GM21528 (cell line): ENCODE results near the gene PACSIN2.
"Not testable (repeated sequence)": the region's sequence is repeated elsewhere in the genome, so short reads cannot be mapped to it uniquely, and the experiment has no call there.

Experiments used
- ATAC-seq: cut with Tn5 transposase; IDR thresholded peaks from one replicate; pipeline ENCODE4 v1.9.1; 2021; ENCODE audit warnings: mild to moderate bottlenecking, moderate library complexity; ENCODE audit not compliant: unreplicated experiment, low FRiP score

The PACSIN2 gene

DNA sequence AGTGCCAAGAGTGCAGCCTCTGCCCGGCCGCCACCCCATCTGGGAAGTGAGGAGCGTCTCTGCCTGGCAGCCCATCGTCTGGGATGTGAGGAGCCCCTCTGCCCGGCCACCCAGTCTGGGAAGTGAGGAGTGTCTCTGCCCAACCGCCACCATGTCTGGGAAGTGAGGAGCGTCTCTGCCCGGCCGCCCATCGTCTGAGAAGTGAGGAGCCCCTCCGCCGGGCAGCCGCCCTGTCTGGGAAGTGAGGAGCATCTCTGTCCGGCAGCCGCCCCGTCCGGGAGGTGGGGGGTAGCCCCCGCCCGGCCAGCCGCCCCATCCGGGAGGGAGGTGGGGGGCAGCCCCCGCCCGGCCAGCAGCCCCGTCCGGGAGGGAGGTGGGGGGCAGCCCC, 43.5 kb downstream of the PACSIN2 start:
- ATAC-seq = not testable (repeated sequence)

DNA sequence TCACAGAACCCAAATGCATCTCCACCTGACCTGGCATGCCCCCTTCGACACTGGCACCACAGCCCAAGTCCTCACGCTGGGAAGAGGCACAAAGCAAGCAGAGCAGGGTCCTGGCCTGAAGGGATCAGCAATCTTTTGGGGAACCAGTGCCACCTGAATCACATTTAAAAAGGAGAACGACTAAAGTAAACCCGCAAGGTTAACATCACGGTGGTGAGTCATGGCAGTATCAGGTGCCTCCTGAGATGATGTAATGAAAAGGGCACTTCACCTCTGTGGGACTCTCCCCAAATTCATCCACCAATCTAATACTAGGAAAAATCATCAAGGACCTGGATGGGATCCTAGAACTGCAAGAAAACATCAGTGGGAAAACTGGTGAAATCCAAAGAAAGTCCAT, 44.9 kb downstream of the PACSIN2 start:
- no peak for ATAC-seq

DNA sequence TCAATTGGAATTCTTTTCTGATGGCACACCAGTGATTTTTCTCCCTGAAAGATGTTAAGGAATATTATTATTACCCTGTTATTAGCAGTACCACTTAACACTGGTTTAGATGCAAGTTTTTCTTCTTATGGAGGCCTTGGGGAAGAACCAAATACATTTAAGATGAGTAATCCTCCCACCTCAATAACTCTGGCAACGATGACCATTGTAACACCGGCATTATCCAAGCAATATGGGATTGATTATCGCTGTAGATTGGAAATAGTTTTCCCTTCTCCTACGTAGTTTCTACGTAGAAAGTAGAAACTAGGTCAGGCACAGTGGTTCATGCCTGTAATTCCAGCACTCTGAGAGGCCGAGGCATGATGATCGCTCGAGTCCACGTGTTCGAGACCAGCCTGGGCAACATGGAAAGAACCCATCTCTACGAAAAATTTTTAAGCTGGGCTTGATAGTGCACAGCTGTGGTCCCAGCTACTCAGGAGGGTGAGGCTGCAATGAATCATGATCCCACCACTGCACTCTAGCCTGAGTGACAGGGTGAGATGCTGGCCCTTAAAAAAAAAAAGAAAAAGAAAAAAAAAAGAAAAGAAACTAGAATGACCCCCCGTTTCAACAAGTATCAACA, 45.5 kb downstream of the PACSIN2 start:
- ATAC-seq = no peak

DNA sequence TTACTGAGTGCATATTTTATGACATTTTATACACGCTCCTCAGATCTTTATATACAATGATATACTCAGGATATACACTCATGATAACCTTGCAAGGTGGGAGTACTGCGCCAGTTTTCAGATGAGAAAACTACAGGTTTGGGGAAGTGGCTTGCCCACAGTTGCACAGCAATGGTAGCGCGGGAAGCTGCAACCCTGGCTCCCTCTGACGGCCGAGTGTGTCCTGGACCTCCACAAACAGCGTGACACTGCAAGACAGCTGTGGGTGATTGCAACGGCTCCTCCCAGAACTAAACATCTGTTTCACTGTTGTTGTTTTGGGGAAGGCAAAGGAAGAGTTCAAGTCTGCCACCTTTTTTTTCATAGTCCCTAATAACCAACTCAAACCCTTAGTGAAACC, 47.0 kb downstream of the PACSIN2 start:
- ATAC-seq = no peak

DNA sequence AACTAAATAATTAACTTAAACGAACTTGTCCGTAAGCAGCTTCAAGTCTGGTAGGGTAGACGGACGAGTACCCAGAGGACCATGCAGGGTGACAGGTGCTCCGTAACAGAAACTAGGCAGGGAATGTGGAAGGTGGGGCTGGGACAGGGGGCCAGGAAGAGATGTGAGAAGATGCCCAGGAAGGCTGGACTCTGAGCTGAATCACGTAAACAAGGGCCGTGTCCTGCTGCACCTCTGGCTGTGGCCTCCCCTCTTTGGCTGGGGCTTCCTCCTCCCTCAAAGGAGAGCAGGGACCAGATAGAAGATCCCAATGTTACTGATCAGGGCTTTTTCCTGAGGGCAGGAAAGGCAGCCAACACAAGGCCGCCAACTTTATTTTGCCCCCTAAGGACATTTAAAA, 47.9 kb downstream of the PACSIN2 start:
- no peak for ATAC-seq

DNA sequence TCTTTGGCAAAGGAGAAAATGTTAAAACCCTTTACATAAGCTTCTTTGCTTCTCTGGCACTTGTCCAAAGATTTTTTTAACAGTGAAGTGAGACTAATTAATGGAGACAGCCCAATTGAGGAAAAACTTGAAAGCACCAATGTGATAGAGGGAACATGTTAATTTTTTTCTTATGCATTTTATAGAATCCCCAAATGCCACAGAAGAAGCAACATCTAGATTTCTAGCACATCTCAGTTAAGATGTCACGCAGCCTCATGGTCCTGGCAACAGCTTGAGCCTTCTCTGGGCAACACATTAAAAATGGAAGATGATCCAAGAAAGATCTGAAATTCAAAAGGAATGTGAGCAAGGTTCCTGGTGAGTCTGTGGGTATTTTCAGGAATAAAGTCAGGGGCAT, 48.5 kb downstream of the PACSIN2 start:
- no peak for ATAC-seq

DNA sequence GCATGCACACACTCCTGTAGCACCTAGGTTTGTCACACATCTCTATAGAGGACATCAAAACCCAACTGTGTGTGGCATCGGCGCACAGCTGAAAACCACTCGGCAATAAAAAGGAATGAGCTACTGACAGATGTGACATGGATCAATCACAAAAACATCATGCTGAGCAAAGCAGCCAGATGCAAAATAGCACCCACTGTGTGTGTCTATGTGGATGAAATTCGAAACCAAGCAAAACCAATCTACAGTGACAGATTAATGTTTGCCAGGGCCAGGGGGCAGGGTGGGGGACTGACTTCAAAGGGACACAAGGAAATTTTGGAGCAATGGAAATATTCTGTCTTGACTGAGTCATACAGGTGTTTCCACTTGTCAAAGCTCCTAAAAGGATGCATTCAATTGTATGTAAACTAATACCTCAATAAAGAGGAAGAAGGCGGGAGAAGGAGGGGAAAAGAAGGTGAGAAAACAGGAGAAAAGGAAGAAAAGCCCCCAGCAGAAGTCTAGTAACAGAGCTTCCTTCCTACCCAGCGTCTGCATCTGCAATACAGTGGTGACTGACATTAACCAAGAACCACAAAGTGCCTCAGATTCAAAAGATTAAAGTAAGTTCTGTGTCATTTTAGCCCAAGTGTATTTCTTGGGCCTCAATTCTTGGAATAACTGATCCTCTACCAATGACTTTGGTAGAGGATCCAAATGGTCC, 49.8 kb downstream of the PACSIN2 start:
- no peak for ATAC-seq

DNA sequence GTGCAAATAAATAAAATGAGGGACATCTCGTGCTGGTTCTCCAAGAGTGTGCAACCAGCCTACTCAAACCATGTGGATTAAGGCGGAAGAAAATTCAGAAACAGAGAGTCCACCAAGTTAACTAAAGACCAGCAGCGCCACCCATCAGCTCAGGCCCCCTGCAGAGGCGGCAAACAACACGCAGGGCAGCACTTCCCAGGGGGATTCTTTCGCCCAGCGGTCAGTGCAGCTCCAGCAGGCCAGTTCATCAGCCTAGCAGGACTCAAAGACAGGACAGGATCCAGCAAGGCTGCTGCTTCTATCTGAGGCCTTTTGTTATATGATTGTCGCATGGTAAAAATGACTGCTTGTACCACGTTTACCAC, 51.7 kb downstream of the PACSIN2 start:
- ATAC-seq = no peak

DNA sequence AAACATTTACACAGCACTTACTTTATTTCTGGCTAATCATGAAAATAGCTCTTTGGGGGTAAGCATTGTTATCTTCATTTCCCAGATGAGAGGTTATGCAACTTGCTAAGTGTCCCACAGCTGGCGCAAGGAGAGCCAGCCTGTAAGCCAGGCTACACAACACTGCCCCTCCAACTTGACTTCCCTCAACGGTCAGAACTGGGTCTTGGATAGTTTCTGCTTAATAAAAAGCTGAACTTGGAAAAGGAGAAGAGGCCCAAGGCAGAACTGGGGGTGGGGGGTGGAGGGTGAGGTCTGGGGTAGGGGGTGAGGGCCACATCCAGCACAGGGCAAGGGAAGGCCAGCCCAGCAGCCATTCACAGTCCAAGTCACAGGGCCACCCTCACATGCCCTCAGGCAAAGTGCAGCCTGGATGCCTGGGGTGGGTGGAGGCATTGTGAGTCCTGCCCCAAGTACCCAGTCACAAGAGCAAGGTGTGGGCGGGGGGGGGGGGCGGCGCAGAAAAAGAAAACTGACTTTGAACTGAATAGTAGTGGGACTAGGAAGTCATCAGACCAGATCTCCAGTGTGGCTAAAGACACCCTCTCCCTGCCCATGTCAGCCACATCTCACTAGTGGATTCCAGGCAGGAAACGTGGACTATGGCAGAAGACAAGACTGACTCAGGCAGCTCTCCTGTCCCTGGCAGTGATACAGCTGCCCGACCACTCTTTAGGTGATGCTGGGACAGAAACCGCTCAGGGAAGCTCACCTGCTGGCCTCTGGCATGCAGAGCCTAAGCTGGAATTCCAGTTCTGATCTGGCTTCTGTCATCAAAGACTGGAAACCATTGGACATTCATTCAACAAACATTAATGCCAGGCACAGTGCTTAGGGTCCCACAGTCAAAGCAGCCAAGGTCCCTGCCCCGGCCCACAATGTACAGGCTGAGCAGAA, 52.4 kb downstream of the PACSIN2 start:
- no peak for ATAC-seq

DNA sequence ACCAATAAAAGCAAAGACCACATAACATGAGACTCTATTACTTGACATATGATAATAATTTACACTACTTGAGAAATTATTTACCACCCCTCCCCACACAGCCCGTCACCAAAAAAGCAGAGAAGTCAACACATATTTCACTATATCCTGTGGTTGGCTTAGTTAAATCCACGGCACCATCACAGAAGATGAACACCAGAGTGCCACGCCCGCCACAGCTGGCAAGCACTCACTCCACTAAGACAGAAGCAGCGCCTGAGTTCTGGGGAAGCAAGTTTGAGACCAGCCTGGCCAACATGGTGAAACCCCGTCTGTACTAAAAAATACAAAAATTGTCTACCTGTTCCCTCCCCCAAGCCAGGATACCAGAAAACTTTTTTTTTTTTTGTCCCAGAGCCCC, 53.1 kb downstream of the PACSIN2 start:
- ATAC-seq = no peak

DNA sequence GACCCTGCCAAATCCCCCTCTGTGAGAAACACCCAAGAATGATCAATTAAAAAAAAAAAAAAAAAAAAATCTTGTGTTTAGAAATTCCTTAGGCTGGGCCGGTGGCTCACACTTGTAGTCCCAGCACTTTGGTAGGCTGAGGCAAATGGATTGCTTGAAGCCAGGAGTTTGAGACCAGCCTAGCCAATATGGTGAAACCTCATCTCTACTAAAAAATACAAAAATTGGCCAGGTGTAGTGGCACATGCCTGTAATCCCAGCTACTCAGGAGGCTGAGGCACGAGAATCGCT, 53.6 kb downstream of the PACSIN2 start:
- ATAC-seq = not testable (repeated sequence)

DNA sequence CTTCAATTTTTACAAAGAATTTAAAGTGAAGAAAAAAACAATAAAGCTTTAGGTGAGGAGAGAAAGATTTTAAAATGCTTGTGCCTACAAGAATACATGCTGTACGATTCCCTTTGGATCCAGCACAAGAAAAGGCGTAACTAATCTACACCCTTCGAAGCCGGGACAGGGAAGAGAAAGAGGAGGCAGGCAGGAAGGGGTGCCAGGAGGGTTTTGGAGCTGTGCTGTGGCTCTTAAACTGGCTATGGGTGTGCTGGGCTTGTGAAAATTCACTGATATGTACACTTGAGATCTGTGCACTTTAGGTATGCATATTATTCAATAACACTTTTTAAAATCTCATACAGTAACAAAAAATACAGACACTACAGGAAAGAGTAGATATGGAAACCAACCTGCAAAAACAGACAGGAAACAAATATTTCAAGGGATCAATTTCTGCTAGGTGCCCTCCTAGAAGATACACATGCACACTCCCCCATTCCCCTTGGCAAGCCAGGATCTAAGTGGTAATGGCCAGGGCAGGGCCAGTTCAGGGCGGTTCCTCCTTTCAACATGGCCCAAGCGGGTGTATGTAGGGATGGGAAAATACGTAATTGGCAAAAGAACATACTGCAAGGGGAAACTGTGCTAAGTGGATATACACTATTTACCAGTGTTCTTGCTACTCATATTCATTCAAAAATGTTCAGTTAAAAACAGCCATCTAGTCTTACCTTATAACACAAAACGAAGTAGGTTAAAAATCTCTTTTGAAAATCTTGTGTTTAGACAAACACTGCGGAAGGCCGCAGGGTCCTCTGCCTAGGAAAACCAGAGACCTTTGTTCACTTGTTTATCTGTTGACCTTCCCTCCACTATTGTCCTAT, 54.2 kb downstream of the PACSIN2 start:
- ATAC-seq = no peak

DNA sequence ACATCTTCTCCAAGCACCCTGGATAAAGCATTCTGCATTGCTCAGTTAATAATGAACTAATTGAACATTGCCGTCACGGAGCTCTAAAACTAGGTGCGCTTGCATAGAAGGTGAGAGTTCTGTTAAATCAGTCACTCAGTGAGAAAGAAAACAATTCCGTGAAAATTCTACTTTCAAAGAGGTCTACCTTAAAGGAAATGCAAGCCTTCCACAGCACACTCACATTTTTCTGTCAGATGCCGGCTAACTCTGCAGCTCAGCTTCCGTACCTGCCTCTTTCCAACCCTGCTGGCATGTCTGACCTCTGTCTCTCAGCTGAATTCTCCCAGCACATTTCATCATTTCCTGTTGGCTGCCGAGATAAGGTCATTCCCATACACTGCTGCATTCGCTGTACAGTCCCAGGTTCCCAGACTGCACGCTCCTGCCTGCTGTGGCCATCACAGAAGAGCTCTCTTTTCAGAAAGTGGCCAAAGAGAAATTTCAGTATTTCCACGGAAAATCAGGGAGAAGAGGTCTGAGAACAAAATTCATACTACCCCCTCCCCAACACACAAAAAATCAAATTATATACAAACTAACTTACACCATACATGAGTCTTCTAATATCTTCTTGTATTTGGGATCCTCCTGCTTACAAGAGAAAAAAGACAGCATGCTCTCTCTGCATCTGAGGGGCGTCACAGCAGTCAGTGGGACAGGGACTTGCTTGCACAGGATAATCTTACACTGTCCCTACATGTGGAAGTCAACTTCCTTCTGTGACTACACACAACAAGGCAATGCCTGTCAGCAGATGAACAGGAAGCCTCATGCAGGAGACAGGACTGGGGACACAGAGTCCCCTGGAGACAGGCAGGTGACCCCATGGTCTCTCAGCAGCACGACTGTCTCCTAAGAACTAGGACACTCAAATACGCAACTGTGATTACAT, 55.1 kb downstream of the PACSIN2 start:
- no peak for ATAC-seq

DNA sequence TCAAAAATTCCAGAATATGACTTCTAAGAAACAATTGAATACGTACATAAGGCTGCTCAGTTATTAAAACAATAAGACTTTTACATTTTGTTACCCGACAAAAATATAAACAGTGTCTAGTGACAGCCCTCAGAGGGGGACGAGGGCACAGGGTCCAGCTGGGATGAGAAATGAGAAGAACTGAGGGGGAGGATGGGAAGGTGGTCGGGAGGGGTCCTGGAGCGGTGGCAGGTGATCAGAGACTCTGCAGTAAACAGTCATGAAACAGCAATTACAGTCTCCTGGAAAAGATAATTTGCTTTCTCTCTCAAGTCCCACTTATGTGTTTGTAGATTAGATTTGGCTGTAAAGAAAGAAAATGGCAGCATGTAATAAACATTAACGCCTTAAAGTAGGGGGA, 56.0 kb downstream of the PACSIN2 start:
- no peak for ATAC-seq

DNA sequence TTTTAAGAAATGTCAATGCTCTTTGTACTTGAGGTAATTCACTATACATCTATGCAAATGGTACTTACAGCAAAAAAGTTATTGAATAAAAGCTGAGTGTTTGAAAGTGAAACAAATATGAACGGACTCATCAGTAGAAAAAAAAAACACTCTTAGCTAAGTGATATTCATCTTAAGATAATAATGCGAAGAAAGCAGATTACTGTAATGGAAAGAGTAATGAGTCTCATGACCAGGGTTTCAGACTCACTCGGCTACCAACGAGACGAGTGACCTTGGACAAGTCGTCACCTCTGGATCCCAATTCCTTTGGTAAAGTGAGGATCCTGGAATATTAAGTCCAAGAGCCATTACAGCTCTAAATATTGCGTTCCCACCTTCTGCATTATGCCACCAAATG, 57.0 kb downstream of the PACSIN2 start:
- no peak for ATAC-seq

DNA sequence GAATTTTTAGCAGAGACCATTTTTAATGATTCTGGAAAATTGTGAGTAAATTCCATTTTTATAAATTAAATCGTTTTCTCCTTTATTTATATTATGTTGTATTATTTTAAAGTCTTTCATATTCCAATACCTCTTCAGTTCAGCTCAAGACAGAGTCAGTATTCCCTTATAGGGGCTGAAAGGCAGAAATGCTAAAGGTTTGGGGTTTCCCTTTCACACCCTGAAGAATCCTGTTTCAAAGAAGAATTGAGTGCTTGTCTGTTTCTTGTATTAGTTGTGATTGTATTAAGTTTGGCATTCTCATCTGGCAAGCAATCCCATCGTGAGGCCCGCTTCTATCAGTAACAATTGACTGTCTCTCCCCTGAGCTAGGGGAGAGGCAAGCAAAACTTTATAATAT, 57.4 kb downstream of the PACSIN2 start:
- no peak for ATAC-seq

DNA sequence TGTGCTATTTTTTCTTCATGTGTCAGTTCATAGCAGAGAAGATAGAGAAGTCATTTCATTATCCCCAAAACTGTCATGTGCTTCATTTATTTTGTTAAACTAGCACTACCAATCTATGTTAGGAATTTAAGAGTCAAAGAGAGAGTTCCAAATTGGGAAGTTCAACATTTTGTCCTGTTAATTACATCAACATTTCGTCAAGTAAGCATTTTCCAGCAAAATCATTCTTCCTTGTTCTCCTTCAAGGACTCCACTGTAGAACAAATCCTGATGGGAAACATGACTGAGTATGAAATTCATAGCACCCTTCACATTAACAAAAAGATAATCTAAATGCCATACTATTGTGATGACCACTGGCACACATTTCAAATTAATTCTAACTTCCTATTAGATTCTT, 59.1 kb downstream of the PACSIN2 start:
- no peak for ATAC-seq

DNA sequence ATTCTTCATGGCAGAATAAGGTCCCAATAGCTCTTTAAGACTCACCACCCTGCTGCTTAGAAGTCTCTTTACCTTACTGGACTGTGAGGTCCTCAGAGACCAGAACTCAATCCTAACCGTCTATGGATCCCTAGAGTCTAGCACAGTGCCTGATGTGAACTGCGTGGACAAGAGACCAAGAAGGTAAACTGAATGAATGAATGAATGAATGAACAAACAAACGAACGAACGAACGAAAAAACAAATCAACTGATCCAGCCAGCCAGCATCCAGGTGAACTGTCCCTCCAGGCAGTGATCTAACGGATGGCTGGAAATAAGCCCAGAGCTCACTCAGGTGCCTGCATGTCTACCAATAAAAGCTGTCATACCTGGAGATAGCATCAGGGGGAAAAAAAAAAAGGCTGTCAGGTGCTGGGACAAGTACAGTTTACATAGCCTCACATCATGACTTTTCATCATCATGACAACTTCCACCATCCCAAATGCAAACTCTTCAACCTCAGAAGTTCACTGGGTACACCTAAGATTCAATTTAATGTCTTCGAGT, 59.8 kb downstream of the PACSIN2 start:
- ATAC-seq = no peak

DNA sequence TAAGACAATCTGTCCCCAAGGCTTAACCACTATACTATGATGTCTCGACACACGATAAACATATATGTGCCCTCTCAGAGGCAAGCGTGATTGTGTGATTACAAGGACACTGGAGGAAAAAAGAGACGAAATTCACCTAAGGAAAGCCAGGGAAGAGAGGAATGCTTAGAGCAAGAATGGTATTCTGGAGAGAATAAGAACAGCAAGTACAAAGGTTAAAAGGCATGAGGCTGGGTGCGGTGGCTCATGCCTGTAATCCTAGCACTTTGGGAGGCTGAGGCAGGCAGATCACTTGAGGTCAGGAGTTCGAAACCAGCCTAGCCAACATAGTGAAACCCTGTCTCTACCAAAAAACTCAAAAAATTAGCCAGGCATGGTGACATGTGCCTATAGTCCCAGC, 61.2 kb downstream of the PACSIN2 start:
- not testable (repeated sequence) for ATAC-seq
